Panc1 (cell line): ENCODE data around the gene IL16. TPM values are rescaled to one million over a fixed set of nuclear protein-coding genes. Genes with fewer than 3 reads are reported as not detected.

Source experiments
- ATAC-seq: fragments of 200-7000 bp; cut with Tn5 transposase; 2 replicates; pipeline ENCODE4 v1.9.1; 2020; ENCODE audit warnings: mild to moderate bottlenecking, moderate library complexity
- BruUV-seq: library from RNA; stranded (reverse); fragments of 400-500 nt; replicated peaks from 2 replicates; lab custom pipeline; 2021; lab: Mats Ljungman, UMichigan
- CTCF ChIA-PET: fragments of 300-600 bp; sonication (Branson Sonifier 250); formaldehyde crosslinking; loops from one replicate; lab custom pipeline; 2022; ENCODE audit warnings: antibody characterized with exemption; lab: Charles Lee
- POLR2A ChIA-PET: fragments of 300-600 bp; sonication (Branson Sonifier 250); formaldehyde crosslinking; loops from one replicate; lab custom pipeline; 2022; ENCODE audit warnings: antibody characterized with exemption; lab: Charles Lee
- DNase-seq: peaks from one replicate; pipeline ENCODE4 v3.0.0-alpha.2; 2010; ENCODE audit warnings: low read depth, low spot score
- H3K27ac ChIP-seq: 2 replicates; pipeline ENCODE4 v1.5.1; 2011; ENCODE audit warnings: mild to moderate bottlenecking, low read length, inconsistent platforms
- H3K27me3 ChIP-seq: fragments of 200-500 bp; sonication (Bioruptor generic); 2 replicates; pipeline ENCODE4 v1.6.0; 2014; ENCODE audit warnings: low read length, inconsistent platforms; ENCODE audit not compliant: control insufficient read depth, insufficient read depth
- H3K36me3 ChIP-seq: fragments of 200-500 bp; sonication (Bioruptor generic); 2 replicates; pipeline ENCODE4 v1.5.1; 2014; ENCODE audit warnings: inconsistent platforms, mild to moderate bottlenecking, low read length, moderate library complexity; ENCODE audit not compliant: control insufficient read depth, insufficient read depth
- H3K4me1 ChIP-seq: 2 replicates; pipeline ENCODE4 v1.5.1; 2011; ENCODE audit warnings: inconsistent platforms, mild to moderate bottlenecking, low read length, moderate library complexity; ENCODE audit not compliant: control insufficient read depth, insufficient read depth
- H3K4me3 ChIP-seq, 2 experiments: 2 replicates each; pipeline ENCODE4 v1.5.1; 2011 to 2012; ENCODE audit warnings: low read depth in 2 of 2, low read length in 2 of 2, mild to moderate bottlenecking in 2 of 2, inconsistent platforms in 1 of 2, moderate library complexity in 1 of 2
- H3K9me3 ChIP-seq: fragments of 200-500 bp; sonication (Bioruptor generic); 2 replicates; pipeline ENCODE4 v1.5.1; 2014; ENCODE audit warnings: low read depth, mild to moderate bottlenecking, inconsistent platforms, low read length, moderate library complexity; ENCODE audit not compliant: control insufficient read depth, insufficient read depth
- CTCF ChIP-seq: fragments of 450-650 bp; IDR thresholded peaks from 2 replicates; pipeline ENCODE4 v1.5.1; 2017; ENCODE audit warnings: mild to moderate bottlenecking
- POLR2AphosphoS5 ChIP-seq: IDR thresholded peaks from 2 replicates; pipeline ENCODE4 v1.6.1; 2012; ENCODE audit warnings: mild to moderate bottlenecking, low read depth, low read length, moderate library complexity
- REST ChIP-seq, 2 experiments: IDR thresholded peaks; 2 replicates each; pipeline ENCODE4 v1.6.1; 2011 to 2012; ENCODE audit warnings: low read depth in 2 of 2, control low read depth in 1 of 2, low read length in 1 of 2, mild to moderate bottlenecking in 1 of 2, moderate library complexity in 1 of 2; ENCODE audit not compliant: insufficient read depth in 1 of 2
- SIN3A ChIP-seq: IDR thresholded peaks from 2 replicates; pipeline ENCODE4 v1.6.1; 2012; ENCODE audit warnings: low read depth, mild to moderate bottlenecking, low read length, moderate library complexity, borderline replicate concordance; ENCODE audit not compliant: insufficient read depth
- TCF7L2 ChIP-seq: IDR thresholded peaks from 2 replicates; pipeline ENCODE4 v1.6.1; 2011; ENCODE audit warnings: mild to moderate bottlenecking, low read depth, low read length, inconsistent platforms
- in situ Hi-C: cut with HindIII; loops from 2 replicates; pipeline ENCODE4 v1.10.0; 2016; ENCODE audit warnings: low sequenced_read_pairs, low pct_unique_long_range_greater_than_20kb
- intact Hi-C: fragments of 100-400 bp; cut with micrococcal nuclease; formaldehyde crosslinking; loops from one replicate; pipeline ENCODE4 v1.10.0; 2022; ENCODE audit not compliant: unreplicated experiment
- total RNA-seq: library from RNA; stranded (reverse); gene quantifications from one replicate; pipeline ENCODE4 v1.2.1, GENCODE V29; 2021; ENCODE audit not compliant: unreplicated experiment

Gene IL16
- total RNA-seq, 1 experiment from 2014 or later = 1.0 TPM

GRCh38 chr15:81254916-81255290 is 58.2 kb downstream of the IL16 start:
- Histone ChIP-seq H3K9me3 (no peaks in the 10 kb centered on the region), H3K4me1 (no peaks in the 10 kb centered on the region), H3K36me3 (no peaks in the 10 kb centered on the region), H3K4me3 (no peak overlapping the region), H3K27ac (no peak overlapping the region), H3K27me3 (peaks cover 15% of the 10 kb centered on the region)
- BruUV-seq = no TSS peak
- CTCF ChIA-PET = no interaction called here
- no peak for TF ChIP-seq SIN3A
- no peak for TF ChIP-seq TCF7L2
- no peak for TF ChIP-seq REST (IDR thresholded peaks at IDR 0.05; ENCODE audit: insufficient read depth in 1 of 2, low read depth in 2 of 2, low read length in 1 of 2)
- no peak for TF ChIP-seq CTCF
- no peak for TF ChIP-seq POLR2AphosphoS5
- no peak for ATAC-seq
- in situ Hi-C loops = no loop called here
- DNase-seq = no peak
- POLR2A ChIA-PET = no interaction called here
- intact Hi-C loops = no loop called here

GRCh38 chr15:81255315-81255957 is 58.8 kb downstream of the IL16 start:
- in situ Hi-C loops (no loop called here), intact Hi-C loops (no loop called here)
- H3K27ac ChIP-seq = no peak overlapping the region
- no TSS peak for BruUV-seq
- TF ChIP-seq CTCF (no peak), POLR2AphosphoS5 (no peak), TCF7L2 (no peak)
- no peaks in the 10 kb centered on the region for H3K36me3 ChIP-seq
- H3K4me1 ChIP-seq = no peaks in the 10 kb centered on the region
- ATAC-seq (no peak), DNase-seq (no peak)
- ChIA-PET CTCF (no interaction called here), POLR2A (interaction anchor here (0.6 kb wide), 1 partner anchor 187 kb away, joined by 4 read pairs; no protein-coding TSS in a partner anchor)
- no peaks in the 10 kb centered on the region for H3K9me3 ChIP-seq
- H3K27me3 ChIP-seq = peaks cover 15% of the 10 kb centered on the region
- H3K4me3 ChIP-seq = no peak overlapping the region
